ENCODE results near the gene MSANTD2. TPM values are rescaled to one million over a fixed set of nuclear protein-coding genes. Genes with fewer than 3 reads are reported as not detected.

The MSANTD2 gene
- polyA plus RNA-seq, 2 donors, result 3.8 to 9.3 TPM

DNA sequence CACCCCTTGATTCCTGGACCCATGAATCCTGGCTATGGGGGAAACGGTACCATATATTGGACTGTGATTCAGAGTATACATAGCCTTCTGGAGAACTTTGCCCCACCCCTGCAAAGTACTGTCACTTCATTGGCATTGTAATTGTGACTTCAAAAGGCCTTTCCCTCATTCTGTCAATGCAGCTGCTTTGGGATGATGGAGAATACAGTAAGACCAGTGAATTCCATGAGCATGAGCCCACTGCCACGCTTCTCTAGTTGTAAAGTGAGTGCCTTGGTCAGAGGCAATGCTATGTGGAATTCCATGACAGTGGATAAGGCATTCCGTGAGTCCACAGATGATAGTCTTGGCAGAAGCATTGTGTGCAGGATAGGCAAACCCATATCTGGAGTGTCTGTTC lies 25.7 kb upstream of the MSANTD2 start:
- H3K27ac ChIP-seq (ENCODE audit: low read depth in 2 of 2, low read length in 1 of 2), result no peak overlapping the region
- no peaks in the 10 kb centered on the region for H3K36me3 ChIP-seq (ENCODE audit: control insufficient read depth in 2 of 2, insufficient read depth in 2 of 2, low read length in 1 of 2)
- no peak overlapping the region for H3K4me3 ChIP-seq (ENCODE audit: low read depth in 1 of 2, low read length in 2 of 2)
- 49 to 86% methylated on average over 3 of the region's 3 CpGs for WGBS, 2 donors
- H3K9me3 ChIP-seq (ENCODE audit: control insufficient read depth in 2 of 2, insufficient read depth in 1 of 2, low read depth in 1 of 2, low read length in 1 of 2), result no peaks in the 10 kb centered on the region
- H3K27me3 ChIP-seq (ENCODE audit: control insufficient read depth in 1 of 2, insufficient read depth in 2 of 2, low read length in 2 of 2), result no peaks in the 10 kb centered on the region
- H3K4me1 ChIP-seq (ENCODE audit: control insufficient read depth in 2 of 2, insufficient read depth in 2 of 2, low read length in 1 of 2), result no peaks in the 10 kb centered on the region

DNA sequence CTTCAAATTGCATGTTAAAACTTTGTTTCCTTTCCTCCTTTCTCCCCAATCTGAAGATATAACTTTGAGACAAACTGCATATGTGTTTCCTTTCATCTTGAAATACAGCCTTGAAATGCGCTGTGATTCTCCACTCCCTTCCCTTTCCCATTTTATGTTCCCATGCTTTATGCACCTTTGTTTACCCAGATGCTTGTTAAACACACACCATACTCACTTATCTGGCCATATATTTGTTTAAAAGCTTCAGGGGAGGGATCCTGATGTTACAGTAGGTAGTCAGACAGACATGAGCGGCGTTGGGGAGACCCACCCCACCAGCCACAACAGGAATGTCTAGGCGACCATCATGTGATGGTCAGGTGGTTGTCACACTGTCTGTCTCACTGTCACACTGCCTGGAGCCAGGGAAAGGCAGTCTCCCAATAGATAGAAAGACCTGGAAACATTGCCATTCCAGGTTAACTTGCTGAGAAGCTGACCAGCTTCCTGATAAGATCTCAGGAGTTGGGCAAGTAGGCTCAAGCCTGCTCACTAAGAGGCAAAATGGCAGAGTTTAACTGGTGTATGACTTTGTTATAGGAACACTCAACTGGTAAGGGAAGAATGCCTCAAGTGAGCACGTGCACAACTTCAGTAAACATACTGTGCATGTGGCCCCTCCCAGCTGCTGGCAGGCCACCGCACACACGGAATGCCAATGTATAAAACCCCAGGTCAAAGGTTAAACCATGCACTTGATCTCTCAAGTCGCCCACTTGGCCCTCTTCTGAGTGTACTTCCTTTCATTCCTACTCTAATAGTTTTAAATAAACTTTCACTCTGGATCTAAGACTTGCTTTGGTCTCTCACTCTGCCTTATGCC lies 23.5 kb upstream of the MSANTD2 start:
- H3K27ac ChIP-seq (ENCODE audit: low read depth in 2 of 2, low read length in 1 of 2), result no peak overlapping the region

GRCh38 chr11:124821995-124822730 lies 22.0 kb upstream of the MSANTD2 start:
- H3K36me3 ChIP-seq (ENCODE audit: control insufficient read depth in 2 of 2, insufficient read depth in 2 of 2, low read length in 1 of 2), result no peaks in the 10 kb centered on the region
- no peak overlapping the region for H3K27ac ChIP-seq (ENCODE audit: low read depth in 2 of 2, low read length in 1 of 2)
- H3K27me3 ChIP-seq (ENCODE audit: control insufficient read depth in 1 of 2, insufficient read depth in 2 of 2, low read length in 2 of 2), result no peaks in the 10 kb centered on the region
- H3K4me1 ChIP-seq (ENCODE audit: control insufficient read depth in 2 of 2, insufficient read depth in 2 of 2, low read length in 1 of 2), result no peaks in the 10 kb centered on the region
- no peaks in the 10 kb centered on the region for H3K9me3 ChIP-seq (ENCODE audit: control insufficient read depth in 2 of 2, insufficient read depth in 1 of 2, low read depth in 1 of 2, low read length in 1 of 2)
- 71 to 72% methylated on average over 6 of the region's 6 CpGs for WGBS, 2 donors
- H3K4me3 ChIP-seq (ENCODE audit: low read depth in 1 of 2, low read length in 2 of 2), result no peak overlapping the region

More for the DNA sequence above, 23.5 kb upstream of the MSANTD2 start:
- Histone ChIP-seq H3K9me3 (ENCODE audit: control insufficient read depth in 2 of 2, insufficient read depth in 1 of 2, low read depth in 1 of 2, low read length in 1 of 2) (no peaks in the 10 kb centered on the region), H3K36me3 (ENCODE audit: control insufficient read depth in 2 of 2, insufficient read depth in 2 of 2, low read length in 1 of 2) (no peaks in the 10 kb centered on the region), H3K4me3 (ENCODE audit: low read depth in 1 of 2, low read length in 2 of 2) (no peak overlapping the region), H3K27me3 (ENCODE audit: control insufficient read depth in 1 of 2, insufficient read depth in 2 of 2, low read length in 2 of 2) (no peaks in the 10 kb centered on the region), H3K4me1 (ENCODE audit: control insufficient read depth in 2 of 2, insufficient read depth in 2 of 2, low read length in 1 of 2) (no peaks in the 10 kb centered on the region)
- 48 to 59% methylated on average over 8 of the region's 8 CpGs for WGBS, 2 donors

DNA sequence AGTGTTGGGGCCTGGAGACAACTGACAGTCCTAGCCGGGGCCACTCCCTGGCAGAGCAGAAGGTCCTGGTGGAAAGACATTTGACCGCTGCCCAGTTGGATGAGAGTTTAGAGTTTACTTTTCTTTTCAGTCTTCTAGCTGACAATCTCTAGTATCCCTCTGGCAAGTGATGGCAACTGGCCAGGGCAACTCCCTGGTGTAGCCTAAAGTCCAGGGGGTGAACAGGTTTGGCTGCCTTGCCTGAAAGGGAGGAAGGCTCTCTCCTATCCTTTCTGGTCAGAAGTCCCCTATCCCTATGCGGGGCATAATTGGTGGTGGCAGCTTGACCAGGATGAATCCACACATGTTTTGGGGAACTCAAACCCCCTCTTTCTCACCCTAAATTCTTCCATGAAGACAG lies 16.8 kb upstream of the MSANTD2 start:
- Histone ChIP-seq H3K27me3 (ENCODE audit: control insufficient read depth in 1 of 2, insufficient read depth in 2 of 2, low read length in 2 of 2) (no peaks in the 10 kb centered on the region), H3K27ac (ENCODE audit: low read depth in 2 of 2, low read length in 1 of 2) (no peak overlapping the region), H3K36me3 (ENCODE audit: control insufficient read depth in 2 of 2, insufficient read depth in 2 of 2, low read length in 1 of 2) (no peaks in the 10 kb centered on the region), H3K4me1 (ENCODE audit: control insufficient read depth in 2 of 2, insufficient read depth in 2 of 2, low read length in 1 of 2) (no peaks in the 10 kb centered on the region), H3K4me3 (ENCODE audit: low read depth in 1 of 2, low read length in 2 of 2) (no peak overlapping the region), H3K9me3 (ENCODE audit: control insufficient read depth in 2 of 2, insufficient read depth in 1 of 2, low read depth in 1 of 2, low read length in 1 of 2) (no peaks in the 10 kb centered on the region)
- 66 to 70% methylated on average over 3 of the region's 3 CpGs for WGBS, 2 donors

GRCh38 chr11:124814739-124815138 lies 14.5 kb upstream of the MSANTD2 start:
- H3K27me3 ChIP-seq (ENCODE audit: control insufficient read depth in 1 of 2, insufficient read depth in 2 of 2, low read length in 2 of 2), result no peaks in the 10 kb centered on the region
- no peaks in the 10 kb centered on the region for H3K4me1 ChIP-seq (ENCODE audit: control insufficient read depth in 2 of 2, insufficient read depth in 2 of 2, low read length in 1 of 2)
- WGBS, 2 donors, result 81 to 100% methylated on average over 1 of the region's 1 CpG
- H3K27ac ChIP-seq (ENCODE audit: low read depth in 2 of 2, low read length in 1 of 2), result no peak overlapping the region
- H3K9me3 ChIP-seq (ENCODE audit: control insufficient read depth in 2 of 2, insufficient read depth in 1 of 2, low read depth in 1 of 2, low read length in 1 of 2), result no peaks in the 10 kb centered on the region
- H3K4me3 ChIP-seq (ENCODE audit: low read depth in 1 of 2, low read length in 2 of 2), result no peak overlapping the region
- H3K36me3 ChIP-seq (ENCODE audit: control insufficient read depth in 2 of 2, insufficient read depth in 2 of 2, low read length in 1 of 2), result no peaks in the 10 kb centered on the region

- Histone ChIP-seq H3K27me3 (ENCODE audit: control insufficient read depth in 1 of 2, insufficient read depth in 2 of 2, low read length in 2 of 2) (no peaks in the 10 kb centered on the region), H3K9me3 (ENCODE audit: control insufficient read depth in 2 of 2, insufficient read depth in 1 of 2, low read depth in 1 of 2, low read length in 1 of 2) (no peaks in the 10 kb centered on the region), H3K27ac (ENCODE audit: low read depth in 2 of 2, low read length in 1 of 2) (no peak overlapping the region), H3K4me3 (ENCODE audit: low read depth in 1 of 2, low read length in 2 of 2) (no peak overlapping the region), H3K4me1 (ENCODE audit: control insufficient read depth in 2 of 2, insufficient read depth in 2 of 2, low read length in 1 of 2) (no peaks in the 10 kb centered on the region), H3K36me3 (ENCODE audit: control insufficient read depth in 2 of 2, insufficient read depth in 2 of 2, low read length in 1 of 2) (no peaks in the 10 kb centered on the region)
- 14 to 58% methylated on average over 1 of the region's 1 CpG for WGBS, 2 donors
These were observed 12.7 kb upstream of the MSANTD2 start for GRCh38 chr11:124812876-124813275.

DNA sequence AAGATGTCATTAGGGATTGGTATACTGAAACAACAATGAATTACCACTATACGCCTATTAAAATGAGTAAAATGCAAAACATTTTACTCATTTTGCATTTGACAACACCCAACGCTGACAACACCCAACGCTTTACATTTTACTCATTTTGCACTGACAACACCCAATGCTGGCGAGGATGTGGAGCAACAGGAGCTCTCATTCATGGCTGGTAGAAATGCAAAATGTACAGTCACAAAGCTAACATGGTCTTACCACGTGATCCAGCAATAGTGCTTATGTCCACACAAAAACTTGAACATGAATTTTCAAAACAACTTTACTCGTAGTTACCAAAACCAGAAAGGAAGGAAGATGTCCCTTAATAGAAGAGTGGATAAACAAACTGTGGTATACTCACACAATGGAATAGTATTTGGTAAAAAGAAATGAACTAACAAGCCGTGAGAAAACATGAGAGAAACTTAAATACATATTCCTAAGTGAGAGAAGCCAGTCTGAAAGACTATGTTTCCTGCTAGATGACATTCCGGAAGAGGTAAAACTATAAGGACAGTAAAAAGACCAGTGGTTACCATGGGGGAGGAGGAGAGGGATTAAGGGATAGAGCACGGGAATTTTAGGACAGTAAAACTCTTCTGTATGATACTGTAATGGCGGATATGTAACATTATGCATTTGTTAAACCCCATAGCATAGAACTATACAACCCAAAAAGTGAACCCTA lies 11.4 kb upstream of the MSANTD2 start:
- Histone ChIP-seq H3K4me1 (ENCODE audit: control insufficient read depth in 2 of 2, insufficient read depth in 2 of 2, low read length in 1 of 2) (no peaks in the 10 kb centered on the region), H3K9me3 (ENCODE audit: control insufficient read depth in 2 of 2, insufficient read depth in 1 of 2, low read depth in 1 of 2, low read length in 1 of 2) (no peaks in the 10 kb centered on the region), H3K27me3 (ENCODE audit: control insufficient read depth in 1 of 2, insufficient read depth in 2 of 2, low read length in 2 of 2) (no peaks in the 10 kb centered on the region), H3K4me3 (ENCODE audit: low read depth in 1 of 2, low read length in 2 of 2) (no peak overlapping the region), H3K36me3 (ENCODE audit: control insufficient read depth in 2 of 2, insufficient read depth in 2 of 2, low read length in 1 of 2) (no peaks in the 10 kb centered on the region), H3K27ac (ENCODE audit: low read depth in 2 of 2, low read length in 1 of 2) (no peak overlapping the region)
- 80 to 85% methylated on average over 10 of the region's 10 CpGs for WGBS, 2 donors

DNA sequence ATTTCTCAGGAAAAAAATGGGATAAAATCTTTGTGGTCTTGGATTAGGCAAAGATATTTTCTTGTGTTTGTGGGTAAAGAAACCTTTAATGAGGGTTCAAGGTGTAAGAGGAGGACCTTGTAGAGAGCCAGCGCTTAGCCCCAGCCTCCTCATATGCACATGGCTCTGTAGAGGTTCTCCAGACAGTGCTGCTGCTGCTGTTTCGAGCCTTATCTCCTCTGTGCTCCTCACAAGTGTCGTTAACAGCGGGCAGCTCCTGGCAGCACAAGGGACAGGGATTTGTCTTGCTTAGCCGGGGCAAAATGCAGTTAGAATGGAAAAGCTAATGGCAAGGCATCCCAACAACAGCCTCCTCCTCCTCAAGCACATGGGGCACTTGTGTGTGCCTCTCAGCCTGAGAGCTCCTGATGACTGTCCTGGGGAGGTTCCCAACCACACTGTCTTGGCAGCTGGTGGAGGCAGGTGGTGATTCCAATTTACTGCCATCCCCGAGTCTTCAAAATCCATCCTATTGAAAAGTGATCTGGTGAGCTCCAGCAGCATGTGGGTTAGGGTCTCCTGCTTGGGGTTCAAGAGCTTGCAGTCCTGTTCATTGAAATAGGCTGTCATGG lies 7.6 kb upstream of the MSANTD2 start:
- WGBS, 2 donors, result 87 to 88% methylated on average over 6 of the region's 6 CpGs
- Histone ChIP-seq H3K4me3 (ENCODE audit: low read depth in 1 of 2, low read length in 2 of 2) (no peak overlapping the region), H3K9me3 (ENCODE audit: control insufficient read depth in 2 of 2, insufficient read depth in 1 of 2, low read depth in 1 of 2, low read length in 1 of 2) (no peaks in the 10 kb centered on the region), H3K27ac (ENCODE audit: low read depth in 2 of 2, low read length in 1 of 2) (no peak overlapping the region), H3K36me3 (ENCODE audit: control insufficient read depth in 2 of 2, insufficient read depth in 2 of 2, low read length in 1 of 2) (no peaks in the 10 kb centered on the region), H3K27me3 (ENCODE audit: control insufficient read depth in 1 of 2, insufficient read depth in 2 of 2, low read length in 2 of 2) (no peaks in the 10 kb centered on the region), H3K4me1 (ENCODE audit: control insufficient read depth in 2 of 2, insufficient read depth in 2 of 2, low read length in 1 of 2) (no peaks in the 10 kb centered on the region)

DNA sequence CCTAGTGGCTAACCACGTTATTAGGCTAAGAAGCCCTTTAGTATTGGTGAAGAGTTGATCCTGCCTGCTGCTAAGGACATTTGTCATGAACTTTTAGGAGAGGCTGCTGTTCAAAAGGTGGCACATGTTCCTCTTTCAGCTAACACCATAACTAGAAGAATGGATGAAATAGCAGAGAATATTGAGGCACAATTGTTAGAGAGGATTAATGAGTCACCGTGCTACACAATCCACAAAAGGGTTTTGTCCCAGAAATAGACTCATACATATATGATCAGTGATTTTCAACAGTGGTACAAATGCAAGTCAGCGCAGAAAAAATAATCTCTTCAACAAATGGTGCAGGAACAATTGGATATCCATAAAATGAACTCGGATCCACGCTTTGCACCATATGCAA lies 7.0 kb upstream of the MSANTD2 start:
- Histone ChIP-seq H3K9me3 (ENCODE audit: control insufficient read depth in 2 of 2, insufficient read depth in 1 of 2, low read depth in 1 of 2, low read length in 1 of 2) (no peaks in the 10 kb centered on the region), H3K4me1 (ENCODE audit: control insufficient read depth in 2 of 2, insufficient read depth in 2 of 2, low read length in 1 of 2) (no peaks in the 10 kb centered on the region), H3K4me3 (ENCODE audit: low read depth in 1 of 2, low read length in 2 of 2) (no peak overlapping the region), H3K27ac (ENCODE audit: low read depth in 2 of 2, low read length in 1 of 2) (no peak overlapping the region), H3K36me3 (ENCODE audit: control insufficient read depth in 2 of 2, insufficient read depth in 2 of 2, low read length in 1 of 2) (no peaks in the 10 kb centered on the region), H3K27me3 (ENCODE audit: control insufficient read depth in 1 of 2, insufficient read depth in 2 of 2, low read length in 2 of 2) (no peaks in the 10 kb centered on the region)
- 89 to 93% methylated on average over 5 of the region's 5 CpGs for WGBS, 2 donors

Data from esophagus (tissue), 2 donors.